Measurements from ENCODE around the gene MYO1A.

- TF ChIP-seq CTCF (IDR thresholded peaks at IDR 0.05), result no peak
- TF ChIP-seq ZFX (IDR thresholded peaks at IDR 0.05; ENCODE audit: borderline replicate concordance), result no peak
These were observed 55.6 kb downstream of the MYO1A start for GRCh38 chr12:56994231-56994746.

All from 22Rv1 (cell line).